Embryonic facial prominence (tissue), 1 donor: ENCODE results near the gene ATP5F1D.
"Not testable (repeated sequence)": the region's sequence is repeated elsewhere in the genome, so short reads cannot be mapped to it uniquely, and the experiment has no call there.

Experiments
- DNase-seq: peaks from one replicate; pipeline ENCODE4 v3.0.0-alpha.2; 2016; ENCODE audit errors: extremely low spot score

ATP5F1D gene

DNA sequence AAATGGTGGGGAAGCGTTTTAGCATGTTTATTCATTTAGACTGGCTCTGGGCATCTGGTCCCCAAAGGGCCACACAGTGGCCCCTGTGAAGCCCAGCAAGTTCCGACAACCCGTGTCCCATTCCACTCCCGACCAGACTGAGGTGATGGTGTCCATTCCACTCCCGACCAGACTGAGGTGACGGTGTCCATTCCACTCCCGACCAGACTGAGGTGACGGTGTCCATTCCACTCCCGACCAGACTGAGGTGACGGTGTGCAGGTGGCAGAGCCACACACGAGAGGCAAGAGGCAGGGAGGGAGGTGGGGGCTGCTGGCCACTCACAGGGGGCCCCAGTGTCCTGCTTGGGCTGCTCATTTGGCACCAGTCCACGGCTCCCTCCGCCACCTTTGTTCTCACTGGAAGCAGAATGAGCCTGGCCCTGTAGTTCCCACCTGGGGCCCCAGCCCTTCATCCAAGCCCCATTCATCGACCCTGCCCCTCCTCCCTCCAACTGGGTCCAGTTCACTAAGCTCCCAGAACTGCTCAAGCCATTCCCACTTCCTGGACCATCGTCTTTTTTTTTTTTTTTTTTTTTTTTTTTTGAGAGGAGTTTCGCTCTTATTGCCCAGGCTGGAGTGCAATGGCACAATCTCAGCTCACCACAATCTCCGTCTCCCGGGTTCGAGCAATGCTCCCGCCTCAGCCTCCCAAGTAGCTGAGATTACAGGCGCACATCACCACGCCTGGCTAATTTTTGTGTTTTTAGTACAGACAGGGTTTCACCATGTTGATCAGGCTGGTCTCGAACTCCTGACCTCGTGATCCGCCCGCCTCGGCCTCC lies 4.9 kb downstream of the ATP5F1D start:
- DNase-seq = not testable (repeated sequence)

- no peak for DNase-seq
Observed at GRCh38 chr19:1247748-1248138, 6.2 kb downstream of the ATP5F1D start.

- DNase-seq = no peak
Observed at GRCh38 chr19:1248139-1248785, 6.7 kb downstream of the ATP5F1D start, which contains the start of gene MIDN. Gene MIDN (plus strand): TSS chr19:1248583. CDS start chr19:1250297, 1,714 bp downstream.

- DNase-seq = no peak
Observed at GRCh38 chr19:1248786-1249297, 7.3 kb downstream of the ATP5F1D start.

DNA sequence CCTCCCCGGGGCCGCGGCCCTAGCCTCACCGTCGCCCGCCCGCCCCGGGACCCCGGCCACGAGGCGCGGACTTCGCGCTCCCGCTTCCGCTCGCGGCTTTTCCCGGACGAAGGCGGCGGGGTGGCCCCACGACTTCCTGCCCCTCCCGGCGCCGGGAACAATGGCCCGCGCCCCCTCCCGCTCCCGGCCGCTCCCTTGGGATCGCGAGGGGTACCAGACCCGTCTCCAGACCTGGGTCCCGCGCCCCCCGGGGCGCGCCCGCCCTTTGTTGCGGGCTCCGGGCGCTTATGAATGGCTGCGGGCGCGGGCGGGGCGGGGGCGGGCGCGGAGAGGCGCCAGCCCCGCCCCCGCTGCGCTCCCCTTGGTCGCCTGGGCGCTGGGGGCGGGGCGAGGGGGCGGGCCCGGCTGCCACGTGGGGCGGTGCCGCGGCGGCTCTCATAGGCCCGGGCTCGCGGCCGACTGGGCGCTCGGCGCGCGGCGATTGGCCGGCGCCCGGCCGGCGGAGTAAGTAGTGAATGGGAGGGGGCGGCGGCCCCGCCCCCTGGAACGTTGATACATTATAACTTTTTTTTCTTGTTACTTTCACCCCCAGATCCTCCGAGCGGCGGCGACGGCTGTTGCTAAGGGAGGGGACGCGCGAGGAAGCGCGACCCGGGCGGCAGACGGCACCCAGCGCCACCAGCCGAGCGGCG lies 7.9 kb downstream of the ATP5F1D start:
- peak; percentile 94 for DNase-seq

- DNase-seq = no peak
Observed at GRCh38 chr19:1249990-1250436, 8.5 kb downstream of the ATP5F1D start.

DNA sequence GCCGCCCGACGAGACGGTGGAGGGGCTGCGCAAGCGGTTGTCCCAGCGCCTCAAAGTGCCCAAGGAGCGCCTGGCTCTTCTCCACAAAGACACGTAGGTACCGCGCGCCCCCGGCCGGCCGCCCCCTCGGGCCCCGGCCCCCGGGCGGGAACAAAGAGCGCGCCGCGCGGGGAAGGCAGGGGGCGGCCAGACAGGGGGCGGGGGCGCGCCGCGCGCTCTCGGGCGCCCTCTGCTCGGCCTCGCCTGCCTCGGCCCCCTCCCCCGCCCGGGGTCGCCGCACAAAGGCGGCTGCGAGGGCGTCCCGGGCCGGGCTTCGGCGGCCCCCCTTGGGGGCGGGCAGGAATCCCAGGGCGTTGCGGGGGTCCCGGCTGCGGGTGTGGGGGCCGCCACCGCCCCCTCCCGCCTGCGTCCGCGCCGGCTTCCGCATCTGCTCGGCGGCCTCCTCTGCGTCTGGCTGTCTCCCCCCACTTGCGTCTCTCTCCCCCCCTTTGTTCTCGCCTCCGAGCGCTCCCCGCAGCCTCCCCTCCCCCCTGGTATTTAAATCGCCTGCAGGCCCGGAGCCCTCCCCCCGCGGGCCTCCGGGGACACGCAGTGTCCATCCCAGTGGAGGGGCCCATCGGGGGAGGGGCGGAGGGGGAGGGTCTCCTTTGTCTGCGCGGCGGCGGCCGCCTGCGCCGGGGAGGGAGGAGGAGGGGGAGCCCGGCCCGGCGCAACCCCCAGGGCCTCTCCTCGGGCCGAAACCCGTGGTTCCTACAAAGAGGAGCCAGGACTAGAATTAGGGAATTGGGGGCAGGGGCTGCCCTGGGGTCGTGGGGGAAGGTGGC lies 9.1 kb downstream of the ATP5F1D start:
- no peak for DNase-seq

DNA sequence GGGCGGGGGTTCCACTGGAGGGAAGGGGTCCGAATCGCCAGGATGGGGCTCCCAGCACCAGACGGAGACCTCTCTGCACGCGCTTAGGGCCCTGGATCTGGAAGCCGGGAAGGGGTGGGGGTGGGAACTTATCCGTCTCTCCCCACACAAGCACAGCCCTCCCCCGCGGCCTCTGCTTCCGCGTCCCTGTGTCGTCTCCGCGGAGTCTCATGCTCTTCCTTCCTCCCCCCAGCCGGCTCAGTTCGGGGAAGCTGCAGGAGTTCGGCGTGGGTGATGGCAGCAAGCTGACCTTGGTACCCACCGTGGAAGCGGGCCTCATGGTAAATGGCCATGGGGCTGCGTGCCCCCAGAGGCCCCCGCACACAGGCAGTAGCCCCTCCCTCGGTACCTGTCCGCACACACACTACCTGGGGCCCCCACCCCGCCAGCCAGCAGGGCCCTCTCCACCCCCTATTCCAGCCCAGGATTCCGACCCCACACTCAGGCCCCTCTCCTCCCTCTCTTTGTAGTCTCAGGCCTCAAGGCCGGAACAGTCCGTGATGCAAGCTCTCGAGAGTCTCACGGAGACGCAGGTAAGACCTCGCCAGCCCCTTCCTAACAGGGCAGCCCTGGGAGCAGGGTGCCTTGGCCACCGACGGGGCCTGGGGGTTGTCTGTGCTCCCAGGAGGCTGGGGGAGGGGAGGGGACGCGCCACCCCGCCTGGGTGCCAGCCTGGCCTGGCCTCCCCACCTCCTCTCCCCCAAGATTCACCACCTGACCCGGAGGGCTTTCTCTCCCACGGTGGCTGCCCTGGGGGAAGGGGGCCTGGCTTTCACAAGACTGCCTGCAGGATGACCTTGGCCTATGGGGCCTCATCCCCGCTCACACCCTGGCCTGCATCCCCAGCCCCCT lies 10.0 kb downstream of the ATP5F1D start:
- no peak for DNase-seq

DNA sequence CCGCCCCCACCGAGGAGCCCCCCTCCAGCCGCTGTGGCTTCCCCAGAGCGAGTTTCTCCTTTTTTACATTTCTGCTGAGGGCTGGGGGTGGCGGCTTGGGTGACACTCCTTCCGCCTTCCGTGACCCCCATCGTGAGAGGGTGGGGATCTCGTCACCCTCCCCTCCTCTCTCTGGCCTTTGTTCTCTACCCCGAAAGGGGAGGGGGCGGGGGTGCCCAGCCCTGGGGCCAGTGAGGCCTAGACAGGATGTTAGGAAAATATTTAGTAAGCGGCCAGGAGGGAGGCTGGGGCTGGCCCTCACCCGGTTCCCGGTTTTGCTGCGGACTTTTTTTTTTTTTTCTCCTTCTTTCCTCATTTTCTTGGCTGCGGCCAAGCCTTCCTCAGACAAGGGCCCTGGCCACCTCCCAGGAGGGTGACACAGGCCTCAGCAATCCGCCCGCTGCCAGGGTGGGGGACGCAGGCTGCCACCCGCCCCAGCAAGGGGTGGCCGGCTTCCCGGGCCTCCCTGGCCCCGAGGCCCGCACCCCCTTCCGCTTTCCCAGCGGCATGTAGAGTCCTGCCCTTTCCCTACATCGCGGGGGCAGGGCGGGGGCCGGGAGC lies 10.8 kb downstream of the ATP5F1D start:
- DNase-seq = no peak

DNA sequence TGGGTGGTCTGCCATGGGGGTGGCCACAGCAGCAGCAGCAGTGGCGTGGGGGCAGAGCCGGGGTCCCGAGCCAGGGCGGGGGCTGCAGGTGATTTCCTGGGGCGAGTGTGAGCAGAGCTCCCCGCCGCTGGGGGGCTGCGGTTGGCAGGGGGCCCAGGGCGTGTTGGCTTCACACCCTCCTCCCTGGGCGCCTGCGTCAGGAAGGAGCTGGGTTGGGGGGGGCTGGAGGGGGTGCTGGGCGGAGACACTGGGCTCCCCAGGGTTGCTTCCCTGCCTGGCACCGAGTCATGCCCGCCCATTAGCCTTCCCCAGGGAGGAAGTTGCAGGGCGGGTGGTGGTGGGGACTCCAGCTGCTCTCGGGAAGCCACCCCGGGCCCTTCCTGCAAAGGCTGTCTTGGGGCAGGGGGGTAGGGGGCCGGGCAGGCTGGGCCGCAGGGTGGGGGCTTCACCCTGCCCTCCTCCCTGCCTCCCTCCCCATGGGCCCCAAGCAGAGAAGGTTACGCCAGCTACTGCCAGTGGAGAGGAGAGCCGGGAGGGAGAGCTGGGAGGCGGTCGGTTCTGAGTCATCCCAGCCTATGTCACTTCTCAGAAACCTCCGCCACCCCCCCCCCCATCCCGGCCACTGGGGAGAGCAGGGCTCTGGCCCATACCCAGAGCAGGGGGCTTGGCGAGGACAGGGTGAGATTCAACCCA lies 11.4 kb downstream of the ATP5F1D start:
- no peak for DNase-seq

DNA sequence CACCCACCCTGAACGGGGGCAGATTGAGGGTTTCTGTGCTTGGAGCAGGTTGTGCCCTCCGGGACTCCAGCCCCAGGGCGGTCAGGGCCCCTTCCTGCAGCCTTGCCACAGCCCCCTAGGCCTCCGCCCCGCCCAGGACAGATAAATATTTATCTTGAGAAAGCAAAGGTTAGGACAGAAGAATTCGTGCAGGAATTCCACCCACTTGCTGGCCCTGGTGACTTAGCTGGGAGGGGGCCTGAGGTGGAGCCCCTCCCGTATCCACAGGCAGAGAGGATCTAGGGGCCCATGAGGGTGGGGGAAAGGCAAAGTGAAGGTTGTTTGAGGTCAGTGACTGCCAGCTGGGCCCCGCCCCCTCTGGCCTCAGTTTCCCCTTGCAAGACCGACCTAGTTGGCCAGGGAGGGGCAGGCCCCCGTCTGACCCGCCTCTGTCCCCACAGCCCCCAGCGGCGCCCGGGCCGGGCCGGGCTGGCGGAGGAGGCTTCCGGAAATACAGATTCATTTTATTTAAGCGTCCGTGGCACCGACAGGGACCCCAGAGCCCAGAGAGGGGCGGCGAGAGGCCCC lies 12.0 kb downstream of the ATP5F1D start:
- DNase-seq = no peak

GRCh38 chr19:1254081-1254527 lies 12.6 kb downstream of the ATP5F1D start:
- no peak for DNase-seq

- no peak for DNase-seq
Observed at GRCh38 chr19:1254530-1255185, 13.1 kb downstream of the ATP5F1D start.

GRCh38 chr19:1255186-1256161 lies 13.9 kb downstream of the ATP5F1D start:
- no peak for DNase-seq

DNA sequence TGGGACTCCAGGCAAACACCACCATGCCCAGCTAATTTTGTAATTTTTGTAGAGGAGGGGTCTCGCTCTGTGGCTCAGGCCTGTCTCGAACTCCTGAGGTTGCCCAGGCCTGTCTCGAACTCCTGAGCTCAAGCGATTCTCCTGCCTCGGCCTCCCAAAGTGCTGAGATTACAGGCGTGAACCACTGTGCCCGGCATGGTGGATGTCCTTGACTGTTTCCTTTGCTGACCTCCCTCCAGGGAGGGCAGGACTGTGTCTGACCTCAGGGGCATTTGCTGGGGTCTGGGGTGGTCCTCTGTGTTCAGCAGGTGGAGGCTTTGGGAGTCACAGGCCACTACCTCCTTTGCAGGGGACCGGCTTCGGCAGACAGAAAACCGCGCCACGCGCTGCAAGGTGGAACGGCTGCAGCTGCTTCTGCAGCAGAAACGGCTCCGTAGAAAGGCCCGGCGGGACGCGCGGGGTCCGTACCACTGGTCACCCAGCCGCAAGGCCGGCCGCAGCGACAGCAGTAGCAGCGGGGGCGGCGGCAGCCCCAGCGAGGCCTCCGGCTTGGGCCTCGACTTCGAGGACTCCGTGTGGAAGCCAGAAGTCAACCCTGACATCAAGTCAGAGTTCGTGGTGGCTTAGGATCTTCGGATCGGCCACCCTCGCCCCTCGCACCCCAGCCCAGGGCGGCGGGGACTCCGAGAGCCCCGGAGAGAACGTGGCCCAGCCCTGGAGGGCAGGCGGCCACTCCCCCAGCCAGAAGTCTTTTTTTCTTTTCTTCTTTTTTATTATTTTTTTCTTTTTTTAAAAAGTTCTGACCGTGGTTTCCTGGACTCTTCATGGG lies 15.3 kb downstream of the ATP5F1D start:
- DNase-seq = no peak

- no peak for DNase-seq
Observed at GRCh38 chr19:1257475-1258162, 16.1 kb downstream of the ATP5F1D start.
